Islet precursor cell (in vitro differentiated cells): ENCODE results near the gene FXYD3.
"Not testable (repeated sequence)": the region's sequence is repeated elsewhere in the genome, so short reads cannot be mapped to it uniquely, and the experiment has no call there.

Experiments
- DNase-seq: peaks from one replicate; pipeline ENCODE4 v3.0.0-alpha.2; 2018

Gene FXYD3

GRCh38 chr19:35126624-35126959 lies 11.0 kb downstream of the FXYD3 start:
- DNase-seq = no peak

- no peak for DNase-seq
Observed at GRCh38 chr19:35127871-35128270, 12.2 kb downstream of the FXYD3 start.

- DNase-seq = no peak
Observed at GRCh38 chr19:35128398-35129057, 12.9 kb downstream of the FXYD3 start.

GRCh38 chr19:35129724-35130274 lies 14.2 kb downstream of the FXYD3 start:
- not testable (repeated sequence) for DNase-seq

- DNase-seq = no peak
Observed at GRCh38 chr19:35130761-35131720, 15.4 kb downstream of the FXYD3 start.

GRCh38 chr19:35132254-35132653 lies 16.6 kb downstream of the FXYD3 start:
- no peak for DNase-seq

GRCh38 chr19:35133826-35134225 lies 18.2 kb downstream of the FXYD3 start:
- DNase-seq = no peak

GRCh38 chr19:35134601-35135242 lies 19.1 kb downstream of the FXYD3 start, which contains the start of gene LGI4:
TSS of gene LGI4 (minus strand) at chr19:35135059. CDS start at chr19:35134680, 379 bp downstream.
- DNase-seq = no peak

GRCh38 chr19:35135389-35135909 lies 19.8 kb downstream of the FXYD3 start:
- DNase-seq = peak; percentile 89

- DNase-seq = no peak
Observed at GRCh38 chr19:35136231-35136630, 20.6 kb downstream of the FXYD3 start.

- DNase-seq = no peak
Observed at GRCh38 chr19:35136977-35137702, 21.5 kb downstream of the FXYD3 start.

GRCh38 chr19:35138305-35138892 lies 22.8 kb downstream of the FXYD3 start, which contains the start of gene FXYD1:
TSS of gene FXYD1 (plus strand) at chr19:35138824. CDS start at chr19:35140080, 1,256 bp downstream.
- DNase-seq = no peak

GRCh38 chr19:35140207-35140961 lies 24.8 kb downstream of the FXYD3 start:
- no peak for DNase-seq

GRCh38 chr19:35140962-35141836 lies 25.6 kb downstream of the FXYD3 start:
- DNase-seq = peak; percentile 98

- no peak for DNase-seq
Observed at GRCh38 chr19:35141837-35142605, 26.4 kb downstream of the FXYD3 start.

GRCh38 chr19:35142606-35143230 lies 27.1 kb downstream of the FXYD3 start:
- peak; percentile 81 for DNase-seq

GRCh38 chr19:35143231-35143715 lies 27.6 kb downstream of the FXYD3 start, which contains the start of gene FXYD7:
TSS of gene FXYD7 (plus strand) at chr19:35143255. CDS start at chr19:35143334, 79 bp downstream.
- no peak for DNase-seq

GRCh38 chr19:35143818-35144217 lies 28.2 kb downstream of the FXYD3 start:
- no peak for DNase-seq
